Fibroblast of lung (primary cell): ENCODE results near the gene VAV2. TPM values are rescaled to one million over a fixed set of nuclear protein-coding genes. Genes with fewer than 3 reads are reported as not detected.

Experiments
- DNase-seq, 2 donors: peaks; one replicate each; pipeline versions ENCODE4 v3.0.0 to v3.0.0-alpha.2; 2010; ENCODE audit warnings: low read depth in 2 of 2
- H2AFZ ChIP-seq: 2 replicates; pipeline ENCODE4 v1.5.1; 2012; ENCODE audit warnings: low read length, control low read depth, inconsistent platforms
- H3K27ac ChIP-seq: 2 replicates; pipeline ENCODE4 v1.5.1; 2011; ENCODE audit warnings: low read length, control low read depth; ENCODE audit not compliant: insufficient read depth
- H3K27me3 ChIP-seq: 2 replicates; pipeline ENCODE4 v1.5.1; 2011; ENCODE audit warnings: mild to moderate bottlenecking, low read length; ENCODE audit not compliant: control insufficient read depth, insufficient read depth
- H3K36me3 ChIP-seq: 2 replicates; pipeline ENCODE4 v1.5.1; 2011; ENCODE audit warnings: low read length; ENCODE audit not compliant: control insufficient read depth, insufficient read depth
- H3K4me1 ChIP-seq: 2 replicates; pipeline ENCODE4 v1.5.1; 2011; ENCODE audit warnings: low read length; ENCODE audit not compliant: control insufficient read depth, insufficient read depth; ENCODE audit errors: extremely low read depth
- H3K4me2 ChIP-seq: 2 replicates; pipeline ENCODE4 v1.5.1; 2011; ENCODE audit warnings: low read length, control low read depth; ENCODE audit not compliant: insufficient read depth; ENCODE audit errors: extremely low read depth
- H3K4me3 ChIP-seq, 4 experiments: fragments of 200-600 bp in 1 of 4; sonication (generic) in 1 of 4; replicated peaks in 1 of 4; 2 replicates each; pipeline ENCODE4 v1.5.1; 2011 to 2016; ENCODE audit warnings: low read length in 4 of 4, low read depth in 3 of 4, mild to moderate bottlenecking in 3 of 4, control low read depth in 2 of 4, inconsistent platforms in 1 of 4, mixed read lengths in 1 of 4; ENCODE audit not compliant: insufficient read depth in 1 of 4; ENCODE audit errors: control extremely low read depth in 1 of 4
- H3K79me2 ChIP-seq: 2 replicates; pipeline ENCODE4 v1.5.1; 2012; ENCODE audit warnings: mild to moderate bottlenecking, low read length, inconsistent platforms; ENCODE audit not compliant: control insufficient read depth, insufficient read depth
- H3K9ac ChIP-seq: 2 replicates; pipeline ENCODE4 v1.5.1; 2011; ENCODE audit warnings: mild to moderate bottlenecking, low read length, control low read depth; ENCODE audit not compliant: insufficient read depth
- H3K9me3 ChIP-seq: 2 replicates; pipeline ENCODE4 v1.5.1; 2012; ENCODE audit warnings: low read depth, low read length; ENCODE audit not compliant: control insufficient read depth, insufficient read depth
- H4K20me1 ChIP-seq: 2 replicates; pipeline ENCODE4 v1.5.1; 2011; ENCODE audit warnings: low read length; ENCODE audit not compliant: control insufficient read depth, insufficient read depth; ENCODE audit errors: extremely low read depth
- EZH2 ChIP-seq: IDR thresholded peaks from 2 replicates; pipeline ENCODE4 v1.5.1; 2012; ENCODE audit warnings: low read length, control low read depth, mild to moderate bottlenecking; ENCODE audit errors: missing control alignments
- polyA plus RNA-seq, 2 donors: library from polyadenylated mRNA; depleted of rRNA in 1 of 2; stranded (reverse) in 1 of 2; unstranded in 1 of 2; fragments of >200 nt; gene quantifications; 2 replicates each; pipeline ENCODE4 v1.2.1, GENCODE V29; 2011 to 2012; ENCODE audit warnings: missing spikeins in 1 of 2
- total RNA-seq: library from RNA; depleted of rRNA; stranded (reverse); fragments of >200 nt; gene quantifications from 2 replicates; pipeline ENCODE4 v1.2.1, GENCODE V29; 2014
- TF ChIP-seq, protein P1 (sequence below), 2 donors: IDR thresholded peaks in 1 of 2; conservative IDR thresholded peaks in 1 of 2; 1 replicate in 1 of 2; 2 replicates in 1 of 2; pipeline ENCODE4 v1.5.1; 2011 to 2012; ENCODE audit warnings: low read length in 2 of 2, control low read depth in 1 of 2, inconsistent platforms in 1 of 2, low read depth in 1 of 2, mild to moderate bottlenecking in 1 of 2

Gene VAV2
- total and polyA plus RNA-seq, 2 donors (not counting 1 experiment from before 2014, with no cell fraction given): 13.7 to 17.7 TPM

DNA sequence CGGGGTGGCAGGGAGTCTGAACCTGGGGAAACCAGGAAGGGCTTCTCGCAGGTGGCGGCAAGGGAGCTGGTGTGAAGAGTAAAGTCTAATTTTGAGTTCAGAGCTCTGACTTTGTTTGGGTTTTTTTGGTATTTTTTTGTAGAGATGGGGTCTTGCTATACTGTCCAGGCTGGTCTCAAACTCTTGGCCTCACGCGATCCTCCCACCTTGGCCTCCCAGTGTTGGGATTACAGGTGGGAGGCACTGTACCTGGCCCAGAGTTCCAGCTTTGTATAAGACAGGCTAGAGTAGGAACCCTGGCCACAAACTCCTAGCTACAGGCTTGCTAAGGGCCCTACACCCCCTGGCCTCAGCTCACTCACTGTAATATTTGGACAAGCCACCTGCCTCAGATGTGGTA lies 148.9 kb downstream of the VAV2 start:
- DNase-seq: no peak
- peaks cover 13% of the 10 kb centered on the region for H3K4me1 ChIP-seq
- no peaks in the 10 kb centered on the region for H4K20me1 ChIP-seq
- H3K4me2 ChIP-seq: no peak overlapping the region
- no peaks in the 10 kb centered on the region for H3K36me3 ChIP-seq
- H2AFZ ChIP-seq: no peak overlapping the region
- H3K9me3 ChIP-seq: no peaks in the 10 kb centered on the region
- H3K4me3 ChIP-seq: no peak overlapping the region
- no peak overlapping the region for H3K27ac ChIP-seq
- no peak overlapping the region for H3K9ac ChIP-seq
- TF ChIP-seq EZH2: no peak
- TF ChIP-seq, protein P1, sequence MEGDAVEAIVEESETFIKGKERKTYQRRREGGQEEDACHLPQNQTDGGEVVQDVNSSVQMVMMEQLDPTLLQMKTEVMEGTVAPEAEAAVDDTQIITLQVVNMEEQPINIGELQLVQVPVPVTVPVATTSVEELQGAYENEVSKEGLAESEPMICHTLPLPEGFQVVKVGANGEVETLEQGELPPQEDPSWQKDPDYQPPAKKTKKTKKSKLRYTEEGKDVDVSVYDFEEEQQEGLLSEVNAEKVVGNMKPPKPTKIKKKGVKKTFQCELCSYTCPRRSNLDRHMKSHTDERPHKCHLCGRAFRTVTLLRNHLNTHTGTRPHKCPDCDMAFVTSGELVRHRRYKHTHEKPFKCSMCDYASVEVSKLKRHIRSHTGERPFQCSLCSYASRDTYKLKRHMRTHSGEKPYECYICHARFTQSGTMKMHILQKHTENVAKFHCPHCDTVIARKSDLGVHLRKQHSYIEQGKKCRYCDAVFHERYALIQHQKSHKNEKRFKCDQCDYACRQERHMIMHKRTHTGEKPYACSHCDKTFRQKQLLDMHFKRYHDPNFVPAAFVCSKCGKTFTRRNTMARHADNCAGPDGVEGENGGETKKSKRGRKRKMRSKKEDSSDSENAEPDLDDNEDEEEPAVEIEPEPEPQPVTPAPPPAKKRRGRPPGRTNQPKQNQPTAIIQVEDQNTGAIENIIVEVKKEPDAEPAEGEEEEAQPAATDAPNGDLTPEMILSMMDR (conservative IDR thresholded peaks at IDR 0.05 in 1 of 2, IDR thresholded peaks at IDR 0.05 in 1 of 2; ENCODE audit: low read depth in 1 of 2, low read length in 2 of 2): no peak
- no peaks in the 10 kb centered on the region for H3K27me3 ChIP-seq
- peaks cover 2% of the 10 kb centered on the region for H3K79me2 ChIP-seq

DNA sequence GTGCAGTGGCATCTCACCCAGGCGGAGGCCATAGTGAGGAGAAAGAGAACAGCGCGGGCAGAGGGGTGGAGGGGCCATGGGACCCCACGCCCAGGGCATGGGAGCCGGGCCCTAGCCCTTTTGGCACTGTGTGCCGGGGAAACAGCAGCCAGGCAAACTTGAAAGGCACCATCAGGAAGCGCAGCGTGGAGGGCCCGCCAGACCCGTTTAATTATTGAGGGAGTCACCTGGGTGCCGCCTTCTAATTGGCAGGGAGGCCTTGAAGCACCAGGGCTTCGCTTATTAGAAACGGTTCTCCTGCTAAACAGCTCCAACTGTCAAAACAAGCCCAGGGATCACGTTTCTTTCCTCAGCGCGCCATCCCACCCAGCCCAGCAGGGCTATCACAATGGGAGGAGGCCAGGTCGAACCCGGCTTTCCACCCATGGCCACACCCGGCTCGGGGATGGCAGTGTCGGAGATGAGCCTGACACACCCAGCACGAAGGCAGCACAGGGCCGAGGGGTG lies 149.3 kb downstream of the VAV2 start:
- peaks cover 2% of the 10 kb centered on the region for H3K79me2 ChIP-seq

DNA sequence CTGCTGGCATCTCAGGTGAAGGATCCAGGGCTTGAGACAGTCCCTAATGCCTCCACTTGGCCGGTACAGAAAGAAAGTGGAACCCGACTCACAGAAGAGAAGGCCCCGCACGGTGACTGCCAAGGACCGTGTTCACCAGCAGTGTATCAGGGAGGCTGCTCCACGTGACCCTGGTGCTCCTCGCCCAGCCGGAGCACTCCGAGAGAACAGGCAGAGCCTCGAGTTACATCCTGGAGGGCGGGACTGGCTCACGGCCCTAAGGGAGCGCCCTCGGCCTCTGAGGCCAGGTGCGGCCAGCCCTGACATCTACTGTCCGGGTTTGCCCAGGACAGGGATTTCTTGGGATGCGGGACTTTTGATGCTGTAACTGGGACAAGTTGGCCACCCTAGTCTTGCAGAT lies 149.9 kb downstream of the VAV2 start:
- no peaks in the 10 kb centered on the region for H3K36me3 ChIP-seq
- no peak overlapping the region for H2AFZ ChIP-seq
- H3K27me3 ChIP-seq: no peaks in the 10 kb centered on the region
- peaks cover 13% of the 10 kb centered on the region for H3K4me1 ChIP-seq
- H4K20me1 ChIP-seq: no peaks in the 10 kb centered on the region
- no peak overlapping the region for H3K9ac ChIP-seq
- TF ChIP-seq EZH2: no peak
- TF ChIP-seq, protein P1 (conservative IDR thresholded peaks at IDR 0.05 in 1 of 2, IDR thresholded peaks at IDR 0.05 in 1 of 2; ENCODE audit: low read depth in 1 of 2, low read length in 2 of 2): no peak
- DNase-seq: no peak
- no peak overlapping the region for H3K27ac ChIP-seq
- no peak overlapping the region for H3K4me2 ChIP-seq
- no peaks in the 10 kb centered on the region for H3K9me3 ChIP-seq
- peaks cover 2% of the 10 kb centered on the region for H3K79me2 ChIP-seq
- H3K4me3 ChIP-seq: no peak overlapping the region

More for the DNA sequence above, 149.3 kb downstream of the VAV2 start:
- Histone ChIP-seq H3K9me3 (no peaks in the 10 kb centered on the region), H3K4me2 (no peak overlapping the region), H3K4me3 (no peak overlapping the region), H3K27me3 (no peaks in the 10 kb centered on the region), H3K36me3 (no peaks in the 10 kb centered on the region), H4K20me1 (no peaks in the 10 kb centered on the region), H2AFZ (no peak overlapping the region), H3K4me1 (peaks cover 13% of the 10 kb centered on the region), H3K9ac (no peak overlapping the region), H3K27ac (no peak overlapping the region)
- TF ChIP-seq EZH2: no peak
- TF ChIP-seq, protein P1 (conservative IDR thresholded peaks at IDR 0.05 in 1 of 2, IDR thresholded peaks at IDR 0.05 in 1 of 2; ENCODE audit: low read depth in 1 of 2, low read length in 2 of 2): no peak
- DNase-seq: no peak
